SU-DHL-6 (cell line): ENCODE results near the gene NKX1-2.

Experiments
- H2AFZ ChIP-seq: fragments of 200-600 bp; sonication (generic); 2 replicates; pipeline ENCODE4 v1.6.1; 2014; ENCODE audit warnings: low read depth, mild to moderate bottlenecking, moderate library complexity, mixed read lengths, antibody characterized with exemption, low read length; ENCODE audit not compliant: severe bottlenecking
- H3F3A ChIP-seq: fragments of 200-600 bp; shearing (Covaris generic); 2 replicates; pipeline ENCODE4 v1.6.0; 2016; ENCODE audit warnings: antibody characterized with exemption, mild to moderate bottlenecking; ENCODE audit not compliant: insufficient read depth
- H3K27ac ChIP-seq: fragments of 200-600 bp; sonication (generic); 2 replicates; pipeline ENCODE4 v1.5.1; 2016; ENCODE audit warnings: low read depth, mild to moderate bottlenecking, low read length, moderate library complexity, mixed read lengths
- H3K27me3 ChIP-seq: fragments of 200-600 bp; sonication (generic), shearing (Covaris generic); 2 replicates; pipeline ENCODE4 v1.6.0; 2014; ENCODE audit warnings: mild to moderate bottlenecking, low read length
- H3K36me3 ChIP-seq: fragments of 200-600 bp; sonication (generic); 2 replicates; pipeline ENCODE4 v1.6.1; 2014; ENCODE audit warnings: mild to moderate bottlenecking, low read length, mixed read lengths
- H3K4me2 ChIP-seq: fragments of 300-600, 200-600 bp; shearing (Covaris generic), sonication (generic); 2 replicates; pipeline ENCODE4 v1.6.0; 2014; ENCODE audit warnings: low read length, low read depth, mild to moderate bottlenecking; ENCODE audit not compliant: poor library complexity, severe bottlenecking
- H3K4me3 ChIP-seq: fragments of 200-600 bp; sonication (generic); 2 replicates; pipeline ENCODE4 v1.5.1; 2014; ENCODE audit warnings: antibody characterized with exemption, low read length, mild to moderate bottlenecking, mixed read lengths; ENCODE audit not compliant: insufficient read depth, poor library complexity, severe bottlenecking
- H3K79me2 ChIP-seq: fragments of 200-600 bp; sonication (generic); 2 replicates; pipeline ENCODE4 v1.6.1; 2014; ENCODE audit warnings: mild to moderate bottlenecking, low read length, moderate library complexity; ENCODE audit not compliant: insufficient read depth
- H3K9ac ChIP-seq: fragments of 200-600 bp; sonication (generic); 2 replicates; pipeline ENCODE4 v1.7.0; 2014; ENCODE audit warnings: mild to moderate bottlenecking, low read length
- H3K9me2 ChIP-seq: fragments of 200-600 bp; sonication (generic); replicated peaks from 2 replicates; pipeline ENCODE4 v1.6.1; 2014; ENCODE audit warnings: low read length; ENCODE audit not compliant: insufficient read depth
- H3K9me3 ChIP-seq: fragments of 200-600 bp; sonication (generic); 2 replicates; pipeline ENCODE4 v1.6.1; 2014; ENCODE audit warnings: low read length, mixed read lengths; ENCODE audit not compliant: insufficient read depth
- H4K20me1 ChIP-seq: fragments of 200-600 bp; sonication (generic); 2 replicates; pipeline ENCODE4 v1.6.1; 2014; ENCODE audit warnings: low read depth, mild to moderate bottlenecking, antibody characterized with exemption, low read length, moderate library complexity, mixed read lengths
- CTCF ChIP-seq: fragments of 200-600 bp; sonication (generic); IDR thresholded peaks from one replicate; pipeline ENCODE4 v1.5.1; 2017; ENCODE audit warnings: antibody characterized with exemption, mild to moderate bottlenecking, low read length, moderate library complexity; ENCODE audit not compliant: insufficient read depth, poor library complexity, severe bottlenecking
- EZH2phosphoT487 ChIP-seq: fragments of 200-600 bp; sonication (generic), shearing (Covaris generic); conservative IDR thresholded peaks from 2 replicates; pipeline ENCODE4 v1.6.1; 2018; ENCODE audit warnings: mild to moderate bottlenecking, antibody characterized with exemption, low read length, moderate library complexity, mixed read lengths

The NKX1-2 gene

DNA sequence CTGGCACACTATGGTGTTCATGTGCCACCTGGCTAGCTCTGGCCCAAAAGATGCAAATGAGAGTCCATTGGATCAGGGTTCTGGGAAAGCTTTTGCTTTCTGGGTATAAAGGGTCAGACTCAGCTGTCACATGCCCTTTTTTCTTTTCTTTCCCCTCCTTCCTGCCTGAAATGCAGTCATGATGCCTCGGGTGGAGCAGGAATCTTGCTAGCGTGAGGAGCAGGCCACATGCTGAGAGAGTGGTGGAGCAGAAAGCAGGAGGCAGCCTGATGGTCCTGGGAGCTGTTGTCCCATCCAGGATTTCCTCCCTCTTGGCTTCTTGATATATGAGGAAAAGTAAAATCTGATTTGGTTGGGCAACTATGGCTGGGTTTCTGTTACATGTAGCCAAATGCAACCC lies 9.1 kb upstream of the NKX1-2 start:
- Histone ChIP-seq H3K4me2 (no peak overlapping the region), H3K4me3 (no peak overlapping the region), H3K27me3 (no peaks in the 10 kb centered on the region), H3K9me3 (no peaks in the 10 kb centered on the region), H4K20me1 (no peaks in the 10 kb centered on the region), H3F3A (no peaks in the 10 kb centered on the region), H3K36me3 (no peaks in the 10 kb centered on the region), H3K27ac (no peak overlapping the region), H3K9me2 (no peaks in the 10 kb centered on the region), H3K79me2 (no peaks in the 10 kb centered on the region), H2AFZ (no peak overlapping the region), H3K9ac (no peak overlapping the region)
- TF ChIP-seq EZH2phosphoT487 (no peak), CTCF (no peak)

GRCh38 chr10:124458473-124458872 lies 8.6 kb upstream of the NKX1-2 start:
- no peak for TF ChIP-seq EZH2phosphoT487
- no peak for TF ChIP-seq CTCF
- no peak overlapping the region for H3K27ac ChIP-seq
- no peaks in the 10 kb centered on the region for H4K20me1 ChIP-seq
- H3K9ac ChIP-seq = no peak overlapping the region
- no peaks in the 10 kb centered on the region for H3F3A ChIP-seq
- no peak overlapping the region for H3K4me2 ChIP-seq
- H3K4me3 ChIP-seq = no peak overlapping the region
- H2AFZ ChIP-seq = no peak overlapping the region
- H3K79me2 ChIP-seq = no peaks in the 10 kb centered on the region
- no peaks in the 10 kb centered on the region for H3K27me3 ChIP-seq
- no peaks in the 10 kb centered on the region for H3K9me2 ChIP-seq
- H3K36me3 ChIP-seq = no peaks in the 10 kb centered on the region
- H3K9me3 ChIP-seq = no peaks in the 10 kb centered on the region

DNA sequence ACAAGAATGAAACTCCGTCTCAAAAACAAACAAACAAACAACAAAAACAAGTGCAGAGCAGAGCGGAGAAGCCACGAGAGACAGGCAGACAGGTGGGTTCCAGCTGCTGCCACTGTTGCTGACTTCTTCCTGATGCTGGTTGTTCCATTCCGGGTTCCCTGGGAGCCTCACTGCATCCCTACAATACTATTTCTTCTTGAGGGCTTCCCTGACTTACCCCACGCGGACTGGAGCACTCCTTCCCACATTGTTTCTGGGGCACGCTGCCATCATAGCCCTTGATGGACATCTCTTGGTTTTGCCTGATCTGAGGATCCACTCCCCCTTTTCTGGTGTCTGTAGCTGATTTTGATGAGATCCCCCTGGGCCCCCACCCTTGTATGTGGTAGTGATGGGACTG lies 5.6 kb upstream of the NKX1-2 start:
- H3K4me2 ChIP-seq = no peak overlapping the region

More for the DNA sequence above, 5.6 kb upstream of the NKX1-2 start:
- no peak for TF ChIP-seq EZH2phosphoT487
- no peak for TF ChIP-seq CTCF
- Histone ChIP-seq H3K27me3 (no peaks in the 10 kb centered on the region), H3K4me3 (no peak overlapping the region), H2AFZ (no peak overlapping the region), H3K9me2 (no peaks in the 10 kb centered on the region), H3K27ac (no peak overlapping the region), H3K79me2 (no peaks in the 10 kb centered on the region), H3K9ac (no peak overlapping the region), H4K20me1 (no peaks in the 10 kb centered on the region), H3K36me3 (no peaks in the 10 kb centered on the region), H3F3A (no peaks in the 10 kb centered on the region), H3K9me3 (no peaks in the 10 kb centered on the region)
